IMR-90 (cell line): ENCODE measurements around the gene IRF2BP2. TPM values are rescaled to one million over a fixed set of nuclear protein-coding genes. Genes with fewer than 3 reads are reported as not detected.

Experiments used
- MAFK ChIP-seq: IDR thresholded peaks from 2 replicates; pipeline ENCODE4 v1.6.1; 2012; ENCODE audit warnings: low read depth, low read length, improper control_type of control experiment
- MAZ ChIP-seq: IDR thresholded peaks from 2 replicates; pipeline ENCODE4 v1.6.1; 2012; ENCODE audit warnings: low read depth, mild to moderate bottlenecking, low read length, improper control_type of control experiment, moderate library complexity, borderline replicate concordance
- RFX5 ChIP-seq: IDR thresholded peaks from 2 replicates; pipeline ENCODE4 v1.8.0; 2012; ENCODE audit warnings: low read depth, mild to moderate bottlenecking, low read length, moderate library complexity
- polyA plus RNA-seq, 3 experiments: library from polyadenylated mRNA; depleted of rRNA; stranded (reverse); fragments of >200 nt; gene quantifications; 2 replicates each; pipeline ENCODE4 v1.2.3, GENCODE V29; 2012; ENCODE audit warnings: low replicate concordance in 1 of 3
- total RNA-seq: library from RNA; depleted of rRNA; stranded (reverse); fragments of >200 nt; gene quantifications from 2 replicates; pipeline ENCODE4 v1.2.3, GENCODE V29; 2012

IRF2BP2 gene
- total and polyA plus RNA-seq, 2 of the 4 experiments (the other 2 are of a cell fraction) = 47.0 to 66.6 TPM

GRCh38 chr1:234613128-234613875 lies 3.3 kb upstream of the IRF2BP2 start (continued):
- TF ChIP-seq MAZ (no peak), RFX5 (no peak), MAFK (peak; percentile 23; the same call in 1 of the 2 replicates)
